Measurements from ENCODE around the gene EXO5.

DNA sequence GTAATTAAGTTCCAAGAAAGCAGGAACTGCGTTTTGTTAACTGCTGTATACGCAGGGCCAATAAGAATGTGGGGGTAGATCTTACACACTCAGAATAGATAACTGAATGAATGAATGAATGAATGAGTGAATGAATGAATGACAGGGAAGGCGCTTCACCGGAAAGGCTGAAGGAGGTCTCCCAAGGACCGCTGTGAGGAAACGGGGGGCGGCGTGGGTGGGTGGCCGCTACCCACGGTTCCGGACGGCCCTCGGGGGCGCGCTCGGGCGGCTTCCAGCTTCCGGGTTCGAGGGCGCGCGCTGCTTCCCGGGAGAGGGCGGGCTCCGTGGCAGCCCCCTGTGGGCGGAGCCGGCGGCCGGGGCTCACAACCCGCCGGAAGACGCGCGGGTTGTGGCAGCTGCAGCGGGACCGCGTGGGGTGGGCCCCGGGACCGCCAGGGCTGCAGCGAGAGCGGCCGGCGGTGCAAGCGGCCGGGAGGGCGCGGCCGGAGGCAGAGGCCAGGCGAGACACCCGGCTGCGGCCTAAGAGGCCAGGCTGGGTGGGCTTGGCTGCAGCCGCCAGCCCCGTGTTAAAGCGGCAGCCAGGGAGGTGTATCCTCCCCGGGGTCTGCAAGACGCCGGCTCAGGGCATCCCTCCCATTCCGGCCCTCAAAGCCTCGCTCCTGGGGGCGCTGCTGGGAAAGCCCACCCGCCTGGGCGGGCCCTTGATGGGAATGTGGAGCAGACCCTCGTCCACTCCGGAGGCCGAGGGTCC is 31.5 kb upstream of the EXO5 start, which contains the start of gene ZFP69:
- TF ChIP-seq, protein P1, sequence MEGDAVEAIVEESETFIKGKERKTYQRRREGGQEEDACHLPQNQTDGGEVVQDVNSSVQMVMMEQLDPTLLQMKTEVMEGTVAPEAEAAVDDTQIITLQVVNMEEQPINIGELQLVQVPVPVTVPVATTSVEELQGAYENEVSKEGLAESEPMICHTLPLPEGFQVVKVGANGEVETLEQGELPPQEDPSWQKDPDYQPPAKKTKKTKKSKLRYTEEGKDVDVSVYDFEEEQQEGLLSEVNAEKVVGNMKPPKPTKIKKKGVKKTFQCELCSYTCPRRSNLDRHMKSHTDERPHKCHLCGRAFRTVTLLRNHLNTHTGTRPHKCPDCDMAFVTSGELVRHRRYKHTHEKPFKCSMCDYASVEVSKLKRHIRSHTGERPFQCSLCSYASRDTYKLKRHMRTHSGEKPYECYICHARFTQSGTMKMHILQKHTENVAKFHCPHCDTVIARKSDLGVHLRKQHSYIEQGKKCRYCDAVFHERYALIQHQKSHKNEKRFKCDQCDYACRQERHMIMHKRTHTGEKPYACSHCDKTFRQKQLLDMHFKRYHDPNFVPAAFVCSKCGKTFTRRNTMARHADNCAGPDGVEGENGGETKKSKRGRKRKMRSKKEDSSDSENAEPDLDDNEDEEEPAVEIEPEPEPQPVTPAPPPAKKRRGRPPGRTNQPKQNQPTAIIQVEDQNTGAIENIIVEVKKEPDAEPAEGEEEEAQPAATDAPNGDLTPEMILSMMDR (IDR thresholded peaks at IDR 0.05) = no peak
- TF ChIP-seq POLR2A (IDR thresholded peaks at IDR 0.05) = peak; percentile 9 to 13

Measured in adrenal gland (tissue), 5 donors.